ENCODE results near the gene ZNF638. TPM values are rescaled to one million over a fixed set of nuclear protein-coding genes. Genes with fewer than 3 reads are reported as not detected.
A peak's percentile ranks its signal among the peaks of the same experiment; 100 is the strongest.

The ZNF638 gene
- total and polyA plus RNA-seq, 10 of the 15 experiments (the other 5 are each of a cell fraction or from before 2014, with no cell fraction given) = 37.6 to 133 (median 64.5) TPM

- Histone ChIP-seq H3K27me3 (replicated peaks in 1 of 2; ENCODE audit: control insufficient read depth in 2 of 2, insufficient read depth in 2 of 2, low read length in 1 of 2) (no peaks in the 10 kb centered on the region), H3K36me3 (ENCODE audit: control insufficient read depth in 2 of 2, insufficient read depth in 2 of 2, low read length in 1 of 2) (peaks cover 2 to 11% of the 10 kb centered on the region in 2 experiments; a peak in 3 of 4 replicates), H3K4me3 (no peak overlapping the region), H4K20me1 (ENCODE audit: control insufficient read depth, insufficient read depth) (no peaks in the 10 kb centered on the region), H3K4me1 (ENCODE audit: control insufficient read depth, insufficient read depth, low read length) (no peaks in the 10 kb centered on the region), H2AFZ (ENCODE audit: control insufficient read depth, low read depth, low read length) (no peak overlapping the region), H3K9me3 (replicated peaks; ENCODE audit: control insufficient read depth, insufficient read depth, low read length) (no peaks in the 10 kb centered on the region; the same call in 2 of the 3 replicates), H3K27ac (ENCODE audit: control insufficient read depth, insufficient read depth) (no peak overlapping the region), H3K9ac (ENCODE audit: control insufficient read depth, insufficient read depth, low read length) (no peak overlapping the region), H3K79me2 (ENCODE audit: control insufficient read depth, insufficient read depth, low read length) (no peaks in the 10 kb centered on the region), H3K4me2 (ENCODE audit: control insufficient read depth, insufficient read depth) (no peak overlapping the region)
- DNase-seq (ENCODE audit: low read depth, low spot score) = no peak
- BruUV-seq (replicated peaks) = no TSS peak
- SMC1A ChIA-PET (ENCODE audit: uncharacterized antibody, unreplicated experiment) = interaction anchor here (1.3 kb wide), 1 partner anchor 9 kb away, joined by 4 read pairs; no protein-coding TSS in a partner anchor
- RAD21 ChIA-PET (ENCODE audit: unreplicated experiment) = no interaction called here
- POLR2A ChIA-PET = no interaction called here
- intact Hi-C loops (cut with micrococcal nuclease; ENCODE audit: unreplicated experiment) = no loop called here
- in situ Hi-C loops (cut with MboI) = no loop called here
- no peak for FAIRE-seq
- 32% methylated on average over 3 of the region's 3 CpGs for WGBS (ENCODE audit: insufficient coverage, insufficient replicate concordance, low lambda C conversion rate, missing lambda C conversion rate)
- CTCF ChIA-PET = interaction anchor here (2.0 kb wide), 1 partner anchor 78 kb away, joined by 6 read pairs; the partner anchor contains the start of gene ZNF638
- peak; percentile 57 for ATAC-seq
- TF ChIP-seq CHD4 (IDR thresholded peaks at IDR 0.05) (no peak), TAF1 (IDR thresholded peaks at IDR 0.05; ENCODE audit: borderline replicate concordance, low read depth, low read length) (no peak), MTA2 (IDR thresholded peaks at IDR 0.05; ENCODE audit: low read depth) (peak; percentile 84), EP300 (IDR thresholded peaks at IDR 0.05; ENCODE audit: borderline replicate concordance in 1 of 2, control insufficient read depth in 1 of 2, low read depth in 2 of 2, low read length in 2 of 2) (peak in 1 of 2 experiments; percentile 53; a peak in 1 of 4 replicates), TARDBP (IDR thresholded peaks at IDR 0.05; ENCODE audit: borderline replicate concordance) (no peak), MXI1 (IDR thresholded peaks at IDR 0.05; ENCODE audit: low read depth, low read length) (0 out of 2 replicates have a peak, but pooled peaks have one; percentile 41), E2F4 (IDR thresholded peaks at IDR 0.05; ENCODE audit: low read depth, low read length) (no peak), SIN3A (IDR thresholded peaks at IDR 0.05; ENCODE audit: low read depth, low read length) (no peak), PKNOX1 (IDR thresholded peaks at IDR 0.05) (no peak), ATF7 (IDR thresholded peaks at IDR 0.05; ENCODE audit: low read depth) (peak; percentile 50), CBX3 (IDR thresholded peaks at IDR 0.05; ENCODE audit: borderline replicate concordance, low read depth) (no peak), YBX1 (IDR thresholded peaks at IDR 0.05) (no peak), ZNF24 (IDR thresholded peaks at IDR 0.05) (no peak), HCFC1 (IDR thresholded peaks at IDR 0.05; ENCODE audit: low read length) (no peak), JUNB (IDR thresholded peaks at IDR 0.05) (no peak), DPF2 (IDR thresholded peaks at IDR 0.05) (no peak), ZNF592 (IDR thresholded peaks at IDR 0.05) (no peak), ZSCAN29 (IDR thresholded peaks at IDR 0.05) (no peak), IKZF2 (IDR thresholded peaks at IDR 0.05) (peak; percentile 11 to 26; a peak in 1 of 4 replicates), MEF2B (IDR thresholded peaks at IDR 0.05; ENCODE audit: partially characterized antibody, poor library complexity, severe bottlenecking) (peak; percentile 82), NBN (IDR thresholded peaks at IDR 0.05) (no peak), PML (IDR thresholded peaks at IDR 0.05; ENCODE audit: low read length) (no peak)
Measured at GRCh38 chr2:71409611-71410010, 78.0 kb downstream of the ZNF638 start.

All from GM12878 (cell line).